GM11168 (cell line): ENCODE data around the gene C22orf15.

ENCODE experiments used
- in situ Hi-C: fragments of 300-500 bp; cut with MboI; formaldehyde crosslinking; loops from one replicate; pipeline ENCODE4 v1.12.0; 2022; ENCODE audit warnings: low sequenced_read_pairs; ENCODE audit not compliant: unreplicated experiment

C22orf15 gene

GRCh38 chr22:23750367-23750713 lies 12.4 kb upstream of the C22orf15 start:
- in situ Hi-C loops = no loop called here

GRCh38 chr22:23750714-23751440 lies 11.9 kb upstream of the C22orf15 start, which contains the start of gene ZNF70:
Gene ZNF70, minus strand, starts transcription at chr22:23751112. Its CDS starts 5,972 bp downstream, at chr22:23745140.
- in situ Hi-C loops = no loop called here

GRCh38 chr22:23751441-23751996 lies 11.3 kb upstream of the C22orf15 start:
- in situ Hi-C loops = no loop called here

- in situ Hi-C loops = no loop called here
Observed at GRCh38 chr22:23752090-23752691, 10.6 kb upstream of the C22orf15 start.

- in situ Hi-C loops = no loop called here
Observed at GRCh38 chr22:23752750-23753149, 10.0 kb upstream of the C22orf15 start.

GRCh38 chr22:23753385-23753784 lies 9.4 kb upstream of the C22orf15 start:
- in situ Hi-C loops = no loop called here

GRCh38 chr22:23754220-23754919 lies 8.4 kb upstream of the C22orf15 start, which contains the start of gene VPREB3:
Gene VPREB3, minus strand, starts transcription at chr22:23754425. Its CDS starts 62 bp downstream, at chr22:23754363.
- in situ Hi-C loops = no loop called here

GRCh38 chr22:23754980-23755636 lies 7.7 kb upstream of the C22orf15 start:
- in situ Hi-C loops = no loop called here

GRCh38 chr22:23755711-23756110 lies 7.1 kb upstream of the C22orf15 start:
- in situ Hi-C loops = no loop called here

GRCh38 chr22:23756891-23757290 lies 5.9 kb upstream of the C22orf15 start:
- in situ Hi-C loops = no loop called here

GRCh38 chr22:23759566-23759965 lies 3.2 kb upstream of the C22orf15 start:
- in situ Hi-C loops = no loop called here

GRCh38 chr22:23760056-23760455 lies 2.7 kb upstream of the C22orf15 start:
- in situ Hi-C loops = no loop called here

GRCh38 chr22:23763579-23763945 lies 772 bp downstream of the C22orf15 start:
- in situ Hi-C loops = no loop called here

GRCh38 chr22:23763954-23764353 lies 1.2 kb downstream of the C22orf15 start:
- in situ Hi-C loops = no loop called here

- in situ Hi-C loops = no loop called here
Observed at GRCh38 chr22:23764899-23765881, 2.4 kb downstream of the C22orf15 start.

GRCh38 chr22:23767303-23767672 lies 4.5 kb downstream of the C22orf15 start:
- in situ Hi-C loops = no loop called here

GRCh38 chr22:23767673-23768548 lies 5.1 kb downstream of the C22orf15 start, which contains the start of gene CHCHD10:
Gene CHCHD10, minus strand, starts transcription at chr22:23767972. Its CDS starts 98 bp downstream, at chr22:23767874.
- in situ Hi-C loops = no loop called here

GRCh38 chr22:23769321-23769965 lies 6.7 kb downstream of the C22orf15 start:
- in situ Hi-C loops = no loop called here
